ENCODE data around the gene BCL3. TPM values are rescaled to one million over a fixed set of nuclear protein-coding genes. Genes with fewer than 3 reads are reported as not detected.
A peak's percentile ranks its signal among the peaks of the same experiment; 100 is the strongest.

BCL3 gene
- total and polyA plus RNA-seq, 2 of the 13 experiments (the other 11 are each of a cell fraction or from before 2014, with no cell fraction given) = 2.3 to 4.0 TPM

DNA sequence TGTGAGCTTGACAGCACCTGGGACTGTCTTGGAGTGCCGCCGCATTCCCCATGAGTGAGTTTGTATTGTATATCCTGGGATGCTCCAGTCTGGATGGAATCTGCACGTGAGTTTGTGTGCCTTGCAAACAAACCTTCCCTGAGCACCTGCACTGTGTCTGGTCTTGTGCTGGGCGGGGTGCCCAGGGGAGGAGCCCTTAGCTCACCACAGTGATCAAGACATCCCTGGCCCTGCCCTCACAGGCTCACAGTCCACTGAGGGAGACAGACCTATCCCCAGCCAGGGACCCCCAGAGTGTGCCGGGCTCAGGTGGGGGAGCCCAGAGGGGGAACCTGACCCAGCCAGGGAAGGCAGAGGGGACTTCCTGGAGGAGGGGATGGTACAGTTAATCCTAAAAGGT is 58.7 kb downstream of the BCL3 start:
- FAIRE-seq = peak; percentile 94
- POLR2A ChIA-PET = interaction anchor here (0.5 to 4.0 kb wide), 14 partner anchors 10 to 88 kb away, joined by 3 to 76 read pairs (median 4); partner anchors contain the start of genes NECTIN2 and TOMM40
- H3K9me3 ChIP-seq (ENCODE audit: low read length) = no peaks in the 10 kb centered on the region
- peak; percentile 90 for DNase-seq (ENCODE audit: low spot score)
- H2AFZ ChIP-seq (ENCODE audit: low read length) = no peak overlapping the region
- H4K20me1 ChIP-seq (ENCODE audit: insufficient read depth, low read length) = 0 out of 2 replicates have a peak, but pooled peaks cover 6% of the 10 kb centered on the region
- peak; percentile 63 for ATAC-seq
- H3K36me3 ChIP-seq (replicated peaks in 1 of 2; ENCODE audit: control insufficient read depth in 1 of 2, insufficient read depth in 2 of 2, low read length in 2 of 2) = peaks cover under 1 to 4% of the 10 kb centered on the region in 2 experiments; a peak in 2 of 5 replicates
- H3K4me2 ChIP-seq (ENCODE audit: low read depth, low read length) = peak overlapping the region; percentile 96
- no peak overlapping the region for H3K9ac ChIP-seq (ENCODE audit: insufficient read depth, low read depth, low read length)
- BruUV-seq (replicated peaks) = no TSS peak
- H3K79me2 ChIP-seq (ENCODE audit: insufficient read depth, low read length) = peaks cover 21% of the 10 kb centered on the region
- H3K27ac ChIP-seq (ENCODE audit: extremely low read length, insufficient read depth, low read length) = peak overlapping the region; percentile 87
- no peaks in the 10 kb centered on the region; a peak in 1 of 5 replicates for H3K27me3 ChIP-seq (ENCODE audit: control insufficient read depth in 1 of 2, insufficient read depth in 2 of 2, low read length in 2 of 2)
- intact Hi-C loops (cut with micrococcal nuclease; ENCODE audit: unreplicated experiment) (loop anchor here (5.0 kb wide), 1 partner anchor 35 kb away; no protein-coding TSS in a partner anchor), in situ Hi-C loops (cut with HindIII; ENCODE audit: extremely low pct_ligation_motif_present, low pct_unique_long_range_greater_than_20kb) (no loop called here)
- CTCF ChIA-PET (ENCODE audit: low intra/inter-chr PET ratio, low total read pairs) = interaction anchor here (0.8 to 2.7 kb wide), 3 partner anchors 23 to 39 kb away, joined by 3 to 28 read pairs (median 4); partner anchors contain the start of gene NECTIN2
- WGBS (ENCODE audit: low lambda C conversion rate) = 0% methylated on average over 2 of the region's 5 CpGs
- H3K4me3 ChIP-seq (replicated peaks in 1 of 3; ENCODE audit: insufficient read depth in 1 of 3, low read depth in 2 of 3, low read length in 3 of 3) = peak overlapping the region in 1 of 3 experiments; percentile 8; a peak in 1 of 6 replicates
- peaks cover 55% of the 10 kb centered on the region for H3K4me1 ChIP-seq (ENCODE audit: insufficient read depth, low read length)
- TF ChIP-seq SNRNP70 (IDR thresholded peaks at IDR 0.05; ENCODE audit: low read depth, low read length) = no peak
- no peak for TF ChIP-seq CBX5 (CRISPR knock-in tag; IDR thresholded peaks at IDR 0.05; ENCODE audit: borderline replicate concordance)
- TF ChIP-seq ZBTB3 (CRISPR knock-in tag; IDR thresholded peaks at IDR 0.05; ENCODE audit: borderline replicate concordance, low read depth) = 0 out of 2 replicates have a peak, but pooled peaks have one; percentile 50
- TF ChIP-seq WIZ (CRISPR knock-in tag; IDR thresholded peaks at IDR 0.05) = no peak
- TF ChIP-seq ZNF780A (CRISPR knock-in tag; IDR thresholded peaks at IDR 0.05) = no peak
- TF ChIP-seq MAZ (IDR thresholded peaks at IDR 0.05; ENCODE audit: borderline replicate concordance, low read depth, low read length) = no peak
- TF ChIP-seq MAZ (CRISPR knock-in tag; IDR thresholded peaks at IDR 0.05; ENCODE audit: low read depth) = 0 out of 2 replicates have a peak, but pooled peaks have one; percentile 49
- TF ChIP-seq, protein P1, sequence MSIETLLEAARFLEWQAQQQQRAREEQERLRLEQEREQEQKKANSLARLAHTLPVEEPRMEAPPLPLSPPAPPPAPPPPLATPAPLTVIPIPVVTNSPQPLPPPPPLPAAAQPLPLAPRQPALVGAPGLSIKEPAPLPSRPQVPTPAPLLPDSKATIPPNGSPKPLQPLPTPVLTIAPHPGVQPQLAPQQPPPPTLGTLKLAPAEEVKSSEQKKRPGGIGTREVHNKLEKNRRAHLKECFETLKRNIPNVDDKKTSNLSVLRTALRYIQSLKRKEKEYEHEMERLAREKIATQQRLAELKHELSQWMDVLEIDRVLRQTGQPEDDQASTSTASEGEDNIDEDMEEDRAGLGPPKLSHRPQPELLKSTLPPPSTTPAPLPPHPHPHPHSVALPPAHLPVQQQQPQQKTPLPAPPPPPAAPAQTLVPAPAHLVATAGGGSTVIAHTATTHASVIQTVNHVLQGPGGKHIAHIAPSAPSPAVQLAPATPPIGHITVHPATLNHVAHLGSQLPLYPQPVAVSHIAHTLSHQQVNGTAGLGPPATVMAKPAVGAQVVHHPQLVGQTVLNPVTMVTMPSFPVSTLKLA (IDR thresholded peaks at IDR 0.05) = peak; percentile 39; the same call in 1 of the 2 replicates
- 0 out of 2 replicates have a peak, but pooled peaks have one; percentile 33 for TF ChIP-seq ZNF614 (CRISPR knock-in tag; IDR thresholded peaks at IDR 0.05; ENCODE audit: borderline replicate concordance)
- TF ChIP-seq ATAD3A (CRISPR knock-in tag; IDR thresholded peaks at IDR 0.05) = no peak
- TF ChIP-seq SMARCC2 (IDR thresholded peaks at IDR 0.05) = no peak
- no peak for TF ChIP-seq RAD21 (CRISPR knock-in tag; IDR thresholded peaks at IDR 0.05)
- TF ChIP-seq, protein P2, sequence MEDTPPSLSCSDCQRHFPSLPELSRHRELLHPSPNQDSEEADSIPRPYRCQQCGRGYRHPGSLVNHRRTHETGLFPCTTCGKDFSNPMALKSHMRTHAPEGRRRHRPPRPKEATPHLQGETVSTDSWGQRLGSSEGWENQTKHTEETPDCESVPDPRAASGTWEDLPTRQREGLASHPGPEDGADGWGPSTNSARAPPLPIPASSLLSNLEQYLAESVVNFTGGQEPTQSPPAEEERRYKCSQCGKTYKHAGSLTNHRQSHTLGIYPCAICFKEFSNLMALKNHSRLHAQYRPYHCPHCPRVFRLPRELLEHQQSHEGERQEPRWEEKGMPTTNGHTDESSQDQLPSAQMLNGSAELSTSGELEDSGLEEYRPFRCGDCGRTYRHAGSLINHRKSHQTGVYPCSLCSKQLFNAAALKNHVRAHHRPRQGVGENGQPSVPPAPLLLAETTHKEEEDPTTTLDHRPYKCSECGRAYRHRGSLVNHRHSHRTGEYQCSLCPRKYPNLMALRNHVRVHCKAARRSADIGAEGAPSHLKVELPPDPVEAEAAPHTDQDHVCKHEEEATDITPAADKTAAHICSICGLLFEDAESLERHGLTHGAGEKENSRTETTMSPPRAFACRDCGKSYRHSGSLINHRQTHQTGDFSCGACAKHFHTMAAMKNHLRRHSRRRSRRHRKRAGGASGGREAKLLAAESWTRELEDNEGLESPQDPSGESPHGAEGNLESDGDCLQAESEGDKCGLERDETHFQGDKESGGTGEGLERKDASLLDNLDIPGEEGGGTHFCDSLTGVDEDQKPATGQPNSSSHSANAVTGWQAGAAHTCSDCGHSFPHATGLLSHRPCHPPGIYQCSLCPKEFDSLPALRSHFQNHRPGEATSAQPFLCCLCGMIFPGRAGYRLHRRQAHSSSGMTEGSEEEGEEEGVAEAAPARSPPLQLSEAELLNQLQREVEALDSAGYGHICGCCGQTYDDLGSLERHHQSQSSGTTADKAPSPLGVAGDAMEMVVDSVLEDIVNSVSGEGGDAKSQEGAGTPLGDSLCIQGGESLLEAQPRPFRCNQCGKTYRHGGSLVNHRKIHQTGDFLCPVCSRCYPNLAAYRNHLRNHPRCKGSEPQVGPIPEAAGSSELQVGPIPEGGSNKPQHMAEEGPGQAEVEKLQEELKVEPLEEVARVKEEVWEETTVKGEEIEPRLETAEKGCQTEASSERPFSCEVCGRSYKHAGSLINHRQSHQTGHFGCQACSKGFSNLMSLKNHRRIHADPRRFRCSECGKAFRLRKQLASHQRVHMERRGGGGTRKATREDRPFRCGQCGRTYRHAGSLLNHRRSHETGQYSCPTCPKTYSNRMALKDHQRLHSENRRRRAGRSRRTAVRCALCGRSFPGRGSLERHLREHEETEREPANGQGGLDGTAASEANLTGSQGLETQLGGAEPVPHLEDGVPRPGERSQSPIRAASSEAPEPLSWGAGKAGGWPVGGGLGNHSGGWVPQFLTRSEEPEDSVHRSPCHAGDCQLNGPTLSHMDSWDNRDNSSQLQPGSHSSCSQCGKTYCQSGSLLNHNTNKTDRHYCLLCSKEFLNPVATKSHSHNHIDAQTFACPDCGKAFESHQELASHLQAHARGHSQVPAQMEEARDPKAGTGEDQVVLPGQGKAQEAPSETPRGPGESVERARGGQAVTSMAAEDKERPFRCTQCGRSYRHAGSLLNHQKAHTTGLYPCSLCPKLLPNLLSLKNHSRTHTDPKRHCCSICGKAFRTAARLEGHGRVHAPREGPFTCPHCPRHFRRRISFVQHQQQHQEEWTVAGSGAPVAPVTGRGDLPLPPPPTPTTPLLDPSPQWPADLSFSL (CRISPR knock-in tag; IDR thresholded peaks at IDR 0.05) = peak; percentile 79
- TF ChIP-seq HNRNPUL1 (IDR thresholded peaks at IDR 0.05; ENCODE audit: low read depth, low read length) = no peak
- peak; percentile 56; the same call in 1 of the 2 replicates for TF ChIP-seq CBFB (CRISPR knock-in tag; IDR thresholded peaks at IDR 0.05)
- TF ChIP-seq ZNF331 (CRISPR knock-in tag; IDR thresholded peaks at IDR 0.05) = peak; percentile 75; the same call in 1 of the 2 replicates
